Neural progenitor cell (in vitro differentiated cells): ENCODE data around the gene TMPRSS6.

Source experiments
- CTCF ChIP-seq: fragments of 200-600 bp; sonication (generic); IDR thresholded peaks from 2 replicates; pipeline ENCODE4 v1.5.1; 2017; ENCODE audit warnings: antibody characterized with exemption, mild to moderate bottlenecking
- EZH2 ChIP-seq: fragments of 200-600 bp; sonication (generic); IDR thresholded peaks from 2 replicates; pipeline ENCODE4 v1.6.1; 2017; ENCODE audit warnings: antibody characterized with exemption, mild to moderate bottlenecking, moderate library complexity
- EZH2phosphoT487 ChIP-seq: fragments of 200-600 bp; sonication (generic); IDR thresholded peaks from 2 replicates; pipeline ENCODE4 v1.6.1; 2017; ENCODE audit warnings: antibody characterized with exemption

GRCh38 chr22:37121887-37122591 lies 12.5 kb upstream of the TMPRSS6 start:
- TF ChIP-seq CTCF = no peak
- no peak for TF ChIP-seq EZH2phosphoT487
- no peak for TF ChIP-seq EZH2
